Tongue (tissue), 2 donors: ENCODE data around the gene PRSS57. TPM values are rescaled to one million over a fixed set of nuclear protein-coding genes. Genes with fewer than 3 reads are reported as not detected.

Experiments
- DNase-seq: peaks from one replicate; pipeline ENCODE4 v3.0.0-alpha.2; 2015
- total RNA-seq: library from RNA; depleted of rRNA; stranded (reverse); fragments of >200 nt; gene quantifications from one replicate; pipeline ENCODE4 v1.2.3, GENCODE V29; 2014

The PRSS57 gene
- total RNA-seq, 1 donor from 2014 or later: 0.82 TPM

DNA sequence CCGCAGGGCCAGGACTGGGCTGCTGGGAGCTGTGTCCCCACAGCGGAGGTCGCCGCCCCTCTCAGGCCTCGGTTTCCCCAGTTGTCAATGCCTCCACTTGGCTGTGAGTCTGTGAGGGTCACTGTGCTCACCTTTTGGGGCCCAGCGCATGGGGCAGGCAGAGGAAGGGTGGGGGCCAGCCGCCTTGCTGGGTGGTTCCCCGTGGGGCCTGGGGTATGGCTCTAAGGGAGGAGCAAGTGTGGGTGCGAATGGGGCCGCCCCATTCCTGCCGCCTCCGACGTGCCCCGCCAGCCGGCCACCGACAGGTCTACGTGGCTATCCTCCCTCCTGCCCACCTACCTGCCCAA lies 56.4 kb downstream of the PRSS57 start:
- no peak for DNase-seq

Other genes with a start within 250 kb of the PRSS57 start
- 18.3 TPM for gene SHC2, start 234.4 kb downstream of the PRSS57 start, total RNA-seq
- 1.1 TPM for gene MADCAM1, start 199.0 kb downstream of the PRSS57 start, total RNA-seq
- gene TPGS1, start 188.0 kb downstream of the PRSS57 start, total RNA-seq: 34.5 TPM
- gene CDC34, start 163.7 kb downstream of the PRSS57 start, total RNA-seq: 64.1 TPM
- not detected for gene GZMM, start 151.4 kb downstream of the PRSS57 start, total RNA-seq
- 236 TPM for gene BSG, start 122.9 kb downstream of the PRSS57 start, total RNA-seq
- 0.41 TPM for gene HCN2, start 105.6 kb downstream of the PRSS57 start, total RNA-seq
- gene POLRMT, start 61.9 kb downstream of the PRSS57 start, total RNA-seq: 25.1 TPM
- not detected for gene FGF22, start 55.6 kb downstream of the PRSS57 start, total RNA-seq
- gene RNF126, start 32.2 kb downstream of the PRSS57 start, total RNA-seq: 30.9 TPM
- 47.8 TPM for gene FSTL3, start 19.1 kb downstream of the PRSS57 start, total RNA-seq
- 52.9 TPM for gene PALM, start 13.5 kb upstream of the PRSS57 start, total RNA-seq
- 2.9 TPM for gene MISP, start 55.7 kb upstream of the PRSS57 start, total RNA-seq
- 90.6 TPM for gene PTBP1, start 102.0 kb upstream of the PRSS57 start, total RNA-seq
- gene PLPPR3, start 126.5 kb upstream of the PRSS57 start, total RNA-seq: 0.31 TPM
- gene AZU1, start 132.4 kb upstream of the PRSS57 start, total RNA-seq: 2.5 TPM
- 3.3 TPM for gene PRTN3, start 145.5 kb upstream of the PRSS57 start, total RNA-seq
- gene ELANE, start 156.9 kb upstream of the PRSS57 start, total RNA-seq: 3.5 TPM
- gene CFD, start 164.2 kb upstream of the PRSS57 start, total RNA-seq: 5.8 TPM
- 34.4 TPM for gene MED16, start 197.7 kb upstream of the PRSS57 start, total RNA-seq
- not detected for gene RNU6-9, start 198.0 kb upstream of the PRSS57 start, total RNA-seq
- gene R3HDM4, start 217.8 kb upstream of the PRSS57 start, total RNA-seq: 23.2 TPM
- gene KISS1R, start 221.9 kb upstream of the PRSS57 start, total RNA-seq: not detected
- 5.2 TPM for gene ARID3A, start 230.6 kb upstream of the PRSS57 start, total RNA-seq